Peyer's patch (tissue), 4 donors: ENCODE measurements around the gene PPBP.

Source experiments
- CTCF ChIP-seq, 6 experiments: fragments of 450-650 bp in 4 of 6; fragments of 200-600 bp in 2 of 6; sonication (generic) in 1 of 6; IDR thresholded peaks; one replicate each; pipeline ENCODE4 v1.5.1; 2017 to 2019; ENCODE audit warnings: antibody characterized with exemption in 6 of 6, mild to moderate bottlenecking in 3 of 6, moderate library complexity in 1 of 6
- POLR2A ChIP-seq, 2 donors: fragments of 450-650 bp; IDR thresholded peaks; one replicate each; pipeline ENCODE4 v1.5.1; 2017; ENCODE audit warnings: antibody characterized with exemption in 2 of 2, mild to moderate bottlenecking in 2 of 2, moderate library complexity in 2 of 2

DNA sequence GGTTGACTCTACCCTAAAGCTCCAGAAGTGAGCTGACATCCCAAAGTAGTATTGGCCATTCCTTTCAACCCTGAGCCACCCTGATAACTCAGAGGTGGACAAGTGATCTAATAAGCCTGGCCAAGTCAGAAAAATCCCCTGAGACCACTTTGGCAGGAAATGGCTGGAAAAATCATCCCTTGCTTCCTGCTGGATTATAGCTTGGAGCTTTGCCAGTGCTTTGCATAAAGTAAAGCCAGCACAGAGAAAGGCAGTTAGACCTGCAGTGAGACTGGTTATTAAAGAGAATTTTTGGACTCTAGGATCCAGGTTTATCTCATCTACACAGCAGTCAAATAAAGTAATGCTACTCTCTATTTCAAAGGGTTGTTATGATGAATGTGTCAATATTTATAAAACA is 44.1 kb upstream of the PPBP start:
- TF ChIP-seq CTCF (IDR thresholded peaks at IDR 0.05) (no peak), POLR2A (IDR thresholded peaks at IDR 0.05) (no peak)
